HG02852 (cell line): ENCODE data around the gene TFAP2E.
"Not testable (repeated sequence)": the region's sequence is repeated elsewhere in the genome, so short reads cannot be mapped to it uniquely, and the experiment has no call there.

Source experiments
- ATAC-seq: cut with Tn5 transposase; IDR thresholded peaks from one replicate; pipeline ENCODE4 v1.9.1; 2021; ENCODE audit warnings: mild to moderate bottlenecking, moderate library complexity; ENCODE audit not compliant: unreplicated experiment

TFAP2E gene

DNA sequence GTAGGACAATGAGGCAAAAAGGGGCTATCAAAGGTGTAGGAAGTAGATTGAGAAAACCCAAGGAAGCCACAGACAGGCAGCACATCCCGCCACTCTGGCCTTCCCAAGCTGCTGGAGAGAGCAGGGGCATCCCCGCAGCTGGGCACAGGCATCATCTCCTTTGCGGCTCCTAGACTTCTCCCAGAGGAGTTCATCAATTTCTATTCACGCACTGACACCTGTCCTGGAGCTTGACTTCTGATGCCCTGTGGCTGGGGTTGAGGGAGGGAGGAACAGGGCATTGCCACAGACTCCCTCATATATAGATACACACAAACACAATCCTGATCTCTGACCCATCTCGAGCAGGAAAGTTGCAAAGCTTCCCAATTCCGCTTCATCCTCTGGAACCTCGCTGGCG is 1.9 kb upstream of the TFAP2E start:
- ATAC-seq: no peak

GRCh38 chr1:35572296-35572695 is 818 bp upstream of the TFAP2E start:
- ATAC-seq: no peak

- ATAC-seq: no peak
These were observed 1.1 kb downstream of the TFAP2E start for GRCh38 chr1:35574125-35574654.

- no peak for ATAC-seq
These were observed 1.7 kb downstream of the TFAP2E start for GRCh38 chr1:35574655-35575415.

- no peak for ATAC-seq
These were observed 2.4 kb downstream of the TFAP2E start for GRCh38 chr1:35575416-35575958.

GRCh38 chr1:35576061-35576765 is 3.1 kb downstream of the TFAP2E start:
- no peak for ATAC-seq

- ATAC-seq: not testable (repeated sequence)
These were observed 3.6 kb downstream of the TFAP2E start for GRCh38 chr1:35576766-35577070.

DNA sequence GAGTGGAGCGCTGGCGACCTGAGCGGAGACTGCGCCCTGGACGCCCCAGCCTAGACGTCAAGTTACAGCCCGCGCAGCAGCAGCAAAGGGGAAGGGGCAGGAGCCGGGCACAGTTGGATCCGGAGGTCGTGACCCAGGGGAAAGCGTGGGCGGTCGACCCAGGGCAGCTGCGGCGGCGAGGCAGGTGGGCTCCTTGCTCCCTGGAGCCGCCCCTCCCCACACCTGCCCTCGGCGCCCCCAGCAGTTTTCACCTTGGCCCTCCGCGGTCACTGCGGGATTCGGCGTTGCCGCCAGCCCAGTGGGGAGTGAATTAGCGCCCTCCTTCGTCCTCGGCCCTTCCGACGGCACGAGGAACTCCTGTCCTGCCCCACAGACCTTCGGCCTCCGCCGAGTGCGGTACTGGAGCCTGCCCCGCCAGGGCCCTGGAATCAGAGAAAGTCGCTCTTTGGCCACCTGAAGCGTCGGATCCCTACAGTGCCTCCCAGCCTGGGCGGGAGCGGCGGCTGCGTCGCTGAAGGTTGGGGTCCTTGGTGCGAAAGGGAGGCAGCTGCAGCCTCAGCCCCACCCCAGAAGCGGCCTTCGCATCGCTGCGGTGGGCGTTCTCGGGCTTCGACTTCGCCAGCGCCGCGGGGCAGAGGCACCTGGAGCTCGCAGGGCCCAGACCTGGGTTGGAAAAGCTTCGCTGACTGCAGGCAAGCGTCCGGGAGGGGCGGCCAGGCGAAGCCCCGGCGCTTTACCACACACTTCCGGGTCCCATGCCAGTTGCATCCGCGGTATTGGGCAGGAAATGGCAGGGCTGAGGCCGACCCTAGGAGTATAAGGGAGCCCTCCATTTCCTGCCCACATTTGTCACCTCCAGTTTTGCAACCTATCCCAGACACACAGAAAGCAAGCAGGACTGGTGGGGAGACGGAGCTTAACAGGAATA is 4.2 kb downstream of the TFAP2E start:
- ATAC-seq: peak; percentile 56

DNA sequence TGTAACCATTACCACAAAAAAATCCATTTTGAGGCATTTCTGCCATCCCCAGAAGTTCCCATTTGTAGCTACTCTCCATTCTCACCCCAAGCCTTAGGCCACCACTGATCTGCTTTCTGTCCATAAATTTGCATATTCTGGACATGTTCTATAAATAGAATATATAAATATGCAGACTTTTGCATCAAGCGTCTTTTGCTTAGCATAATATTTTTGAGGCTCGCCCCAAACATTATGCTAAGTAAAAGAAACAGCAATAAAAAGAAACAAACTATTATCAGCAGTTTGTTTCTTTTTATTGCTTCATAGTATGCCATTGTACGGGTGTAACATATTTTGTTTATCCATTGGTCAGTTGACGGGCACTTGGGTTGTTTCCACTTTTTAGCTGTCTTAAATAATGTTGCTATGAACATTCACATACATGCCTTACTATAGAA is 7.9 kb downstream of the TFAP2E start:
- no peak for ATAC-seq

DNA sequence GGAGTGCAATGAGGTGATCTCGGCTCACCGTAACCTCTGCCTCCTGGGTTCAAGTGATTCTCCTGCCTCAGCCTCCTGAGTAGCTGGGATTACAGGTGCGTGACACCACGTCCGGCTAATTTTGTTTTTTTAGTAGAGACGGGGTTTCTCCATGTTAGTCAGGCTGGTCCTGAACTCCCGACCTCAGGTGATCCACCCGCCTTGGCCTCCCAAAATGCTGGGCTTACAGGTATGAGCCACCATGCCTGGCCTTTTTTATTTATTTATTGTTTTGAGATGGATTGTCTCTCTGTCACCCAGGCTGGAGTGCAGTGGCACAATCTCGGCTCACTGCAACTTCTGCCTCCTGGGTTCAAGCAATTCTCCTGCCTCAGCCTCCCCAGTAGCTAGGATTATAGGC is 8.5 kb downstream of the TFAP2E start:
- not testable (repeated sequence) for ATAC-seq

DNA sequence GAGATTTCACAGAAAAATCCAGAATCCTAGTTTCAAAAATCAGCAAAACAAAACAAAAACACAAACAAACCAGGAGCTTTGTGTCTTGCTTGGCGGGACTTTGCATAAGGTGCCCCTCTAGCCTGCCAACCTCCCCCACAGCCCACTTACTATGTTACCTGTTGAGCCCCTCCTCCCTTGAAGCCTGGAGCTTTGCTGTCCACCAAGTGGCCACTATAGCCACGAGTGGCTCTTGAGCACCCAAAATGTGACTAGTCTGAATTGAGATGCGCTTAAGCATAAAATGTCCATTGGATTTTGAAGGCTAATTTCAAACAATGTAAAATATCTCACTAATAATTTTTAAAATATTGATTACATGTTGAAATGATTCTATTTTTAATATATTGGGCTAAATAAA is 12.2 kb downstream of the TFAP2E start:
- ATAC-seq: no peak

DNA sequence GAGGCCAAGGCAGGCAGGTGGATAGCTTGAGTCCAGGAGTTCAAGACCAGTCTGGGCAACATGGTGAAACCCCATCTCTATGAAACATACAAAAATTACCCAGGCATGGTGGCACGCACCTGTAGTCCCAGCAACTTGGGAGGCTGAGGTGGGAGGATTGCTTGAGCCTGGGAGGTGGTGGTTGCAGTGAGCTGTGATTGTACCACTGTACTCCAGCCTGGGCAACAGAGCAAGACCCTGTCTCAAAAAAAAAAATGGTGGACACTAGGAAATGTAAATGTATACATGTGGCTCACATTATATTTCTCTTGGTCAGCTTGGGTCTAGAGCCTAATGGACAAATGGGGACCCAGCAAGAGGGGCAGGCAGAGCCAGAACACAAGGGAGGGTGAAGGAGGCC is 12.7 kb downstream of the TFAP2E start:
- ATAC-seq: not testable (repeated sequence)

DNA sequence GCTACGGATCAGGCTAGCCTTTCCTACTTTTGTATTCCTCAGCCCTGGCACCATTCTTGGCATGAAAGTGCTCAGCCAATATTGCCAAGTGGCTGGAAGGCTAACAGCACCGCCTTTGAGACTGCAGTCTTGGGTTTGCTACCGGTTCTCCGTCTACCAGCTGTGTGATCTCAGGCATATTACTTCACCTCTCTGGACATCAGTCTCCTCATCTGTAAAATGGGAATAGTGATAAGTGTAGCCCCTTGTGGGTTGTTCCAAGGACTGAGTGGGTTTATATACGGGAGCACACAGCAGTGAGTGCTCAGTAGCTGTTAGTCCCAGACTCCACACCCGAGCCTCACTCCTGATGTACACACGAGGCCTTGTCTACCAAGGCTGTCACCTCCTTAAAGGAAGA is 13.7 kb downstream of the TFAP2E start:
- ATAC-seq: no peak

DNA sequence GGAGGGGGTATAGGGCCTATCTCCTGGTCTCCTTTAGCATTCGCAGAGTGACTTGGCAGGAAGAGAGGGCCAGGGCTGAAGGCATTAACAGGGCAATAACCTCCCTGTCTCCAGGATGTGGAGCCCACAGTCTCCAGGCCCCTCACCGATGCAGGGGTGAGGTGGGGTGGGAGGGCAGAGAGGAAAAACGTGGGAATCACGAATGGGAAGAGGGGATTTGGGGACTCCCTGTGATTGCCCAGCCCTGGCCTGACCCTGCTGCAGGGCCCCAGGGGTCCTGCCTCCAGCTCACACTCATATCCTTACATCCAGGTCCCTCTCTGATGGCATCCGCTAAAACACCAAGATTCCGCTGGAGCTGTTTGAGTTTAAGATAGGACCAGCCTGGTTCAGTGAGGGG is 14.6 kb downstream of the TFAP2E start:
- ATAC-seq: no peak

- ATAC-seq: no peak
These were observed 15.2 kb downstream of the TFAP2E start for GRCh38 chr1:35588197-35588910.

DNA sequence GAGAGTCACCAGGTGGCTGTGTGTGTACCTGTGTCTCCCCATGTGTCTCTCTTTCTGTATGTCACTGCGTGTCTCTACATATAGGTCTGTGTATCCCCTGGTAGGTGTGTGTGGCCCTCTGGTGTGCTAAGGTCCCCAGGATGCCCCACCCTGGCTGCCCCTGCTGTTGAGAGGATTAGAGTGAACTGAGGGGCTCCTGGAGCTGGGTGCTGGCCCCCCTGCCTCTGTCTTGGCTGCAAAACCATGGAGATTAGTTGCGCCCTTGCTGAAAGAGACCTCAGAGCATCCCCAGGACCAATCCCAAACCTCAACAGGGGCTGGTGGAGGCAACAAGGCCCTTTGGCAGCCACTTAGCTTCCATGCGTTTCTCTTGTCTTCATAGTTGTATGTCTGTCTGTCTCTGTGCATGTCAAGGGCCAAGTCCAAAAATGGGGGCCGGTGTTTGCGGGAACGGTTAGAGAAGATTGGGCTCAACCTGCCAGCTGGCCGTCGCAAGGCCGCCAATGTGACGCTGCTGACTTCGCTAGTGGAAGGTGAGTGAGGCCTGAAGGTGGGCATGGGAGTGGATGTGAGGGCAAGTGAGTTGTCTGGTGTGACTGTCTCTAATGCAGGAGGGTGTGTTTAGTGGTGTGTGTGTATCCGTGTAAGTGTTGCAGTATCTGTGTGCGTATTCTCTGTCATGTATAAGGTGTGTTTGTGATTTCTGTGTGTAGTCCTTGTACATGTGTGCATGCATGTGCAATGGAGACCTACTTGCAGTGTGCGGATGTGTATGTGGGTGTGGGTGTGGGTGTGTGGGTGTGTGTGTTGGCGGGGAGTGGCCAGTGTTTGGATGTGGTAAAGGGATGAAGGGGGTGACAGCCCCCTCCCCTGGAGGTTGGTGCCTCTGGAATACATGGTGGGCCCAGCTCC is 16.7 kb downstream of the TFAP2E start:
- no peak for ATAC-seq

- no peak for ATAC-seq
These were observed 17.4 kb downstream of the TFAP2E start for GRCh38 chr1:35590476-35591040.

DNA sequence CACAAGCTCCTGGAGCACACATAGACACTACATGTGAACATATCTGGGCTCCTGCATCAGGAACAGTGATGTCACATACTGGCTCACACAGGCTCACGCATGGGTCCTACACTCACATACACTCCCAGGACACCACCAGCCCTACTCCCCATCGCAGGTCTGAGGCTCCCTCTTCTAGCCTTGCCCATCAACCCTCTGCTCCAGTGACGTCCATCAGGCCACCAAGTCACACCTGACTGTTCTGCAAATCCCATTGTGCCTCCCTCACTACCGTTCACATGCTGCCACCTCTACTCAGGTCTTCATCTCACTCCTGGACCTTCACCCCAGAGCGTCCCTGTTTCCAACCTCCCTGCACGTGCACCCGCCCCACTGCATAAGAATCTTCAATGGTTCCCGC is 18.1 kb downstream of the TFAP2E start:
- ATAC-seq: no peak
